GM12873 (cell line): ENCODE measurements around the gene PRPF19.

ENCODE experiments used
- CTCF ChIP-seq: IDR thresholded peaks from 2 replicates; pipeline ENCODE4 v1.5.1; 2012; ENCODE audit warnings: low read depth, mild to moderate bottlenecking, moderate library complexity, low read length, control low read depth; ENCODE audit not compliant: insufficient read depth; ENCODE audit errors: missing control alignments

The PRPF19 gene

GRCh38 chr11:60926500-60926899, 20.1 kb upstream of the PRPF19 start:
- TF ChIP-seq CTCF, result no peak

- no peak for TF ChIP-seq CTCF
Observed at GRCh38 chr11:60925868-60926267, 19.5 kb upstream of the PRPF19 start.

- no peak for TF ChIP-seq CTCF
Observed at GRCh38 chr11:60924906-60925853, 18.8 kb upstream of the PRPF19 start.

GRCh38 chr11:60924110-60924905, 17.9 kb upstream of the PRPF19 start, which contains the start of gene TMEM132A:
Gene TMEM132A (plus strand): TSS chr11:60924460. CDS start chr11:60924634, 174 bp downstream.
- no peak for TF ChIP-seq CTCF

- TF ChIP-seq CTCF, result no peak
Observed at GRCh38 chr11:60923800-60924109, 17.4 kb upstream of the PRPF19 start.

- no peak for TF ChIP-seq CTCF
Observed at GRCh38 chr11:60923326-60923725, 16.9 kb upstream of the PRPF19 start.

- no peak for TF ChIP-seq CTCF
Observed at GRCh38 chr11:60922906-60923305, 16.5 kb upstream of the PRPF19 start.
